Activated gamma-delta T cell treated with Interleukin-2 at 50 U/mL for 16 hours (primary cell): ENCODE measurements around the gene CD99.
"Not testable (repeated sequence)": the region's sequence is repeated elsewhere in the genome, so short reads cannot be mapped to it uniquely, and the experiment has no call there.

Source experiments
- DNase-seq: peaks from one replicate; pipeline ENCODE4 v3.0.0-alpha.2; 2020

The CD99 gene

GRCh38 chrX:2700405-2701320 is 9.6 kb downstream of the CD99 start:
- DNase-seq: no peak

- DNase-seq: no peak
These were observed 10.5 kb downstream of the CD99 start for GRCh38 chrX:2701600-2701999.

GRCh38 chrX:2703991-2704369 is 12.9 kb downstream of the CD99 start:
- DNase-seq: no peak

GRCh38 chrX:2705046-2705832 is 14.1 kb downstream of the CD99 start:
- no peak for DNase-seq

GRCh38 chrX:2707334-2707760 is 16.3 kb downstream of the CD99 start:
- DNase-seq: peak; percentile 57

GRCh38 chrX:2708021-2708420 is 16.9 kb downstream of the CD99 start:
- DNase-seq: no peak

GRCh38 chrX:2708592-2709188 is 17.6 kb downstream of the CD99 start:
- no peak for DNase-seq

GRCh38 chrX:2709556-2709955 is 18.5 kb downstream of the CD99 start:
- DNase-seq: no peak

- DNase-seq: no peak
These were observed 19.1 kb downstream of the CD99 start for GRCh38 chrX:2710041-2710840.

- no peak for DNase-seq
These were observed 20.3 kb downstream of the CD99 start for GRCh38 chrX:2711441-2711840.

- no peak for DNase-seq
These were observed 21.3 kb downstream of the CD99 start for GRCh38 chrX:2712428-2712827.

GRCh38 chrX:2712890-2713840 is 22.1 kb downstream of the CD99 start:
- no peak for DNase-seq

- DNase-seq: no peak
These were observed 23.5 kb downstream of the CD99 start for GRCh38 chrX:2714551-2714950.

GRCh38 chrX:2715066-2715600 is 24.0 kb downstream of the CD99 start:
- no peak for DNase-seq

- no peak for DNase-seq
These were observed 26.2 kb downstream of the CD99 start for GRCh38 chrX:2717312-2717711.

GRCh38 chrX:2718821-2719220 is 27.7 kb downstream of the CD99 start:
- no peak for DNase-seq

GRCh38 chrX:2719774-2720447 is 28.8 kb downstream of the CD99 start:
- no peak for DNase-seq

- DNase-seq: no peak
These were observed 32.3 kb downstream of the CD99 start for GRCh38 chrX:2723286-2723879.

GRCh38 chrX:2727264-2727663 is 36.2 kb downstream of the CD99 start:
- not testable (repeated sequence) for DNase-seq

GRCh38 chrX:2732076-2732475 is 41.0 kb downstream of the CD99 start:
- DNase-seq: no peak
